HG02885 (cell line): Measurements from ENCODE around the gene DROSHA.
"Not testable (repeated sequence)": the region's sequence is repeated elsewhere in the genome, so short reads cannot be mapped to it uniquely, and the experiment has no call there.

Experiments used
- ATAC-seq: cut with Tn5 transposase; IDR thresholded peaks from one replicate; pipeline ENCODE4 v1.9.1; 2021; ENCODE audit warnings: mild to moderate bottlenecking; ENCODE audit not compliant: unreplicated experiment, poor library complexity

Gene DROSHA

GRCh38 chr5:31427724-31428309, 104.1 kb downstream of the DROSHA start:
- ATAC-seq, result no peak

GRCh38 chr5:31427013-31427723, 104.7 kb downstream of the DROSHA start:
- ATAC-seq, result no peak

GRCh38 chr5:31421806-31422586, 109.9 kb downstream of the DROSHA start:
- ATAC-seq, result no peak

- ATAC-seq, result no peak
Observed at GRCh38 chr5:31417512-31417911, 114.4 kb downstream of the DROSHA start.

GRCh38 chr5:31416547-31416946, 115.3 kb downstream of the DROSHA start:
- ATAC-seq, result no peak

GRCh38 chr5:31415960-31416359, 115.9 kb downstream of the DROSHA start:
- ATAC-seq, result no peak

GRCh38 chr5:31415009-31415923, 116.6 kb downstream of the DROSHA start:
- no peak for ATAC-seq

GRCh38 chr5:31413030-31413812, 118.7 kb downstream of the DROSHA start:
- no peak for ATAC-seq

- ATAC-seq, result no peak
Observed at GRCh38 chr5:31412324-31412723, 119.6 kb downstream of the DROSHA start.

GRCh38 chr5:31410089-31410488, 121.8 kb downstream of the DROSHA start:
- no peak for ATAC-seq

- no peak for ATAC-seq
Observed at GRCh38 chr5:31408814-31409213, 123.1 kb downstream of the DROSHA start.

- no peak for ATAC-seq
Observed at GRCh38 chr5:31407921-31408693, 123.8 kb downstream of the DROSHA start.

- no peak for ATAC-seq
Observed at GRCh38 chr5:31404325-31404724, 127.6 kb downstream of the DROSHA start.

- no peak for ATAC-seq
Observed at GRCh38 chr5:31401691-31402090, 130.2 kb downstream of the DROSHA start.

- no peak for ATAC-seq
Observed at GRCh38 chr5:31397926-31398557, 133.9 kb downstream of the DROSHA start.

GRCh38 chr5:31396611-31397295, 135.1 kb downstream of the DROSHA start:
- ATAC-seq, result no peak

GRCh38 chr5:31395450-31396045, 136.3 kb downstream of the DROSHA start:
- ATAC-seq, result not testable (repeated sequence)
